C4-2B (cell line): ENCODE measurements around the gene SPATS1.

Source experiments
- ZFX ChIP-seq: fragments of 450-650 bp; IDR thresholded peaks from 2 replicates; pipeline ENCODE4 v1.6.1; 2017
- TF ChIP-seq, protein P1 (sequence below): fragments of 450-650 bp; conservative IDR thresholded peaks from 2 replicates; pipeline ENCODE4 v1.5.1; 2017; ENCODE audit warnings: mild to moderate bottlenecking

DNA sequence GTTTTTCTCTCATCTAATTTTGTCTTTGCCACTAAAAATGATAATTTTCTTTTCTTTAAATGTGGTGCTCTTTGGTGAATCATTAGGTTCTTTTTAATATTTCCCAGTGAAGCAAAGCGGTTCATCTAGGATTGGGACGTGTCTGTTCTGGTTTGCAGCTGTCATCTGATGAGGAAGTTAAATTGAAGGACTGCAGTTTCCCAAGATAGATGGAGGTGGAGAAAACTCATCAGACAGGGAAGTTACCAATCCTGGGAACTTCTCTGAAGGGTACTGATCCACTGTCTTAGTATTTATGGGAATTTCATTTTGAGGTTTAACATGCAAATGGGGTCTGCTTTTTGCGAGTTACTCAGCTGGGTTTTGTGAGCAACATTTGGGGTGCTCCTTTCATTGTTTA, 26.9 kb upstream of the SPATS1 start:
- TF ChIP-seq, protein P1, sequence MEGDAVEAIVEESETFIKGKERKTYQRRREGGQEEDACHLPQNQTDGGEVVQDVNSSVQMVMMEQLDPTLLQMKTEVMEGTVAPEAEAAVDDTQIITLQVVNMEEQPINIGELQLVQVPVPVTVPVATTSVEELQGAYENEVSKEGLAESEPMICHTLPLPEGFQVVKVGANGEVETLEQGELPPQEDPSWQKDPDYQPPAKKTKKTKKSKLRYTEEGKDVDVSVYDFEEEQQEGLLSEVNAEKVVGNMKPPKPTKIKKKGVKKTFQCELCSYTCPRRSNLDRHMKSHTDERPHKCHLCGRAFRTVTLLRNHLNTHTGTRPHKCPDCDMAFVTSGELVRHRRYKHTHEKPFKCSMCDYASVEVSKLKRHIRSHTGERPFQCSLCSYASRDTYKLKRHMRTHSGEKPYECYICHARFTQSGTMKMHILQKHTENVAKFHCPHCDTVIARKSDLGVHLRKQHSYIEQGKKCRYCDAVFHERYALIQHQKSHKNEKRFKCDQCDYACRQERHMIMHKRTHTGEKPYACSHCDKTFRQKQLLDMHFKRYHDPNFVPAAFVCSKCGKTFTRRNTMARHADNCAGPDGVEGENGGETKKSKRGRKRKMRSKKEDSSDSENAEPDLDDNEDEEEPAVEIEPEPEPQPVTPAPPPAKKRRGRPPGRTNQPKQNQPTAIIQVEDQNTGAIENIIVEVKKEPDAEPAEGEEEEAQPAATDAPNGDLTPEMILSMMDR = no peak
- TF ChIP-seq ZFX = no peak
